Activated CD8-positive, alpha-beta T cell treated with anti-CD3 and anti-CD28 coated beads for 36 hours (primary cell): ENCODE results near the gene BTBD1. TPM values are rescaled to one million over a fixed set of nuclear protein-coding genes. Genes with fewer than 3 reads are reported as not detected.

Experiments
- ATAC-seq: fragments of 200-7000 bp; cut with Tn5 transposase; one replicate; pipeline ENCODE4 v1.10.0; 2021; ENCODE audit warnings: mild to moderate bottlenecking, moderate library complexity
- CTCF ChIA-PET: fragments of 350-600 bp; sonication (Branson Sonifier 250); formaldehyde crosslinking; loops from one replicate; lab custom pipeline; 2021; ENCODE audit warnings: antibody characterized with exemption; lab: Charles Lee
- POLR2A ChIA-PET: fragments of 350-600 bp; sonication (Branson Sonifier 250); formaldehyde crosslinking; loops from one replicate; lab custom pipeline; 2021; ENCODE audit warnings: antibody characterized with exemption; lab: Charles Lee
- DNase-seq: peaks from one replicate; pipeline ENCODE4 v3.0.0-alpha.2; 2020
- H3K27ac Mint-ChIP-seq: one replicate; pipeline ENCODE4 v1.8.0; 2021; ENCODE audit warnings: mild to moderate bottlenecking, mixed read lengths
- H3K27me3 Mint-ChIP-seq: one replicate; pipeline ENCODE4 v1.8.0; 2021; ENCODE audit warnings: mixed read lengths
- H3K36me3 Mint-ChIP-seq: one replicate; pipeline ENCODE4 v1.8.0; 2021; ENCODE audit warnings: low read depth, mixed read lengths
- H3K4me1 Mint-ChIP-seq: one replicate; pipeline ENCODE4 v1.8.0; 2021; ENCODE audit warnings: low read depth, mixed read lengths
- H3K4me3 Mint-ChIP-seq: one replicate; pipeline ENCODE4 v1.8.0; 2021; ENCODE audit warnings: mild to moderate bottlenecking, moderate library complexity, mixed read lengths
- H3K9me3 Mint-ChIP-seq: one replicate; pipeline ENCODE4 v1.8.0; 2021; ENCODE audit warnings: mixed read lengths
- CTCF ChIP-seq: fragments of 200-600 bp; IDR thresholded peaks from one replicate; pipeline ENCODE4 v1.8.0; 2022; ENCODE audit warnings: antibody characterized with exemption, mild to moderate bottlenecking
- intact Hi-C: fragments of 100-400 bp; cut with micrococcal nuclease; formaldehyde crosslinking; loops from one replicate; pipeline ENCODE4 v1.10.0; 2022
- total RNA-seq, 2 experiments: library from RNA; stranded (reverse); gene quantifications; one replicate each; pipeline ENCODE4 v1.2.3, GENCODE V29; 2021

Gene BTBD1
- total RNA-seq, 2 experiments from 2014 or later = 63.3 to 63.8 TPM

- no peak for TF ChIP-seq CTCF
- H3K36me3 Mint-ChIP-seq = peaks cover 6% of the 10 kb centered on the region
- H3K9me3 Mint-ChIP-seq = no peaks in the 10 kb centered on the region
- no peak for ATAC-seq
- H3K4me1 Mint-ChIP-seq = peaks cover 4% of the 10 kb centered on the region
- no peaks in the 10 kb centered on the region for H3K27me3 Mint-ChIP-seq
- intact Hi-C loops = no loop called here
- CTCF ChIA-PET = interaction anchor here (1.9 kb wide), 1 partner anchor 9 kb away, joined by 5 read pairs; the partner anchor contains the start of gene RAMAC
- no peak for DNase-seq
- no peak overlapping the region for H3K4me3 Mint-ChIP-seq
- no peak overlapping the region for H3K27ac Mint-ChIP-seq
- POLR2A ChIA-PET = interaction anchor here (1.5 kb wide), 1 partner anchor 8 kb away, joined by 6 read pairs; no protein-coding TSS in a partner anchor
Observed at GRCh38 chr15:82995076-82995475, 72.0 kb downstream of the BTBD1 start.

DNA sequence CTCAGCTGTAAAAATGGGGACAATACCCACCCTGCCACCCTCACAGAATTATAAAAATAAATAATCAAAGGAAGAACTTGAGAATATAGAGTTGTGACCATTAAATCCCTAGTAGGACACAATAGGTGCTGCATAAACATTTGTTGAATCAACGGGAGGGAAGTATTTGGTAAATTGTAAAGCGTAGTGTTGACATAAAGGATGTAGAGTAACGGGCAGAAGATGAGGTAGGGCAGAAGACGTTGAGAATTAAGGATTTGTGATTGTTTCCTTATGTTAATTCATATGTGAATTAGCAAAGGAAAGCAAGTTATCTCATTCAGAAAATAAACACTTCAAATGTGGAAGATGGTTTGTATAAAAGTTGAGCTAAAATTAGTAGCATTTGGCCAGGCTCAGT is 73.9 kb downstream of the BTBD1 start:
- ATAC-seq = no peak
- Mint-ChIP-seq H3K9me3 (no peaks in the 10 kb centered on the region), H3K36me3 (peaks cover 17% of the 10 kb centered on the region), H3K27ac (no peak overlapping the region), H3K4me3 (no peak overlapping the region), H3K27me3 (no peaks in the 10 kb centered on the region), H3K4me1 (no peaks in the 10 kb centered on the region)
- no peak for TF ChIP-seq CTCF
- intact Hi-C loops = no loop called here
- no peak for DNase-seq
- ChIA-PET CTCF (interaction anchor here (2.1 kb wide), 1 partner anchor 18 kb away, joined by 5 read pairs; the partner anchor contains the start of gene C15orf40), POLR2A (interaction anchor here (0.7 kb wide), 2 partner anchors 139 to 342 kb away, joined by 3 read pairs; no protein-coding TSS in a partner anchor)

DNA sequence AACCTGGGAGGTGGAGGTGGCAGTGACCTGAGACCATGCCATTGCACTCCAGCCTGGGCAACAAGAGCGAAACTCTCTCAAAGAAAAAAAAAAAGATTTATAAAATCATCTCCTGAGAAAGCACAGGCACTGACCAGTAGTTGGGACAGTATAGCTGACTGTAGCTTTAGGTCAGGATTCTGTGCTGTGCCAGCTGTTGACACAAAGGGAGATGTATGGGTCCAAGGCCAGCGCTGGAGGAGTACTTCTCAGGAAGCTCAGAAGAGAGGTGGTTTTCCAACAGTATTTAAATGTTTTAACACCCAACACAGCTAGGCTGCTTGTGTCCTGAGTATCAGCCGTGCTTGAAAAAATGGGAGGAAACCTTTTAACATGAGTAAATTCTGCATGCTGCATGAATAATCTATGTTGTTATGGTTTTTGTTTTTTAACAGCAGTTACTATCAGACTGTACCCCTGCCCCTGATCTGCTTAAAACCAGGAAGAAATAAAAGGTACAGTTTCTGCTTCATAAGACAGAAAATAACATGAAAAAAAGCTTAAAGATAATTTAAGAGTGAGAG is 74.5 kb downstream of the BTBD1 start:
- no peaks in the 10 kb centered on the region for H3K9me3 Mint-ChIP-seq
- ChIA-PET CTCF (interaction anchor here (1.2 to 2.1 kb wide), 2 partner anchors 19 to 143 kb away, joined by 3 to 5 read pairs; partner anchors contain the start of gene C15orf40), POLR2A (interaction anchor here (0.7 to 1.0 kb wide), 3 partner anchors 138 to 452 kb away, joined by 3 read pairs; no protein-coding TSS in a partner anchor)
- no peak overlapping the region for H3K27ac Mint-ChIP-seq
- peaks cover 20% of the 10 kb centered on the region for H3K36me3 Mint-ChIP-seq
- peaks cover 2% of the 10 kb centered on the region for H3K4me1 Mint-ChIP-seq
- intact Hi-C loops = no loop called here
- TF ChIP-seq CTCF = no peak
- H3K4me3 Mint-ChIP-seq = no peak overlapping the region
- DNase-seq (no peak), ATAC-seq (no peak)
- H3K27me3 Mint-ChIP-seq = no peaks in the 10 kb centered on the region

DNA sequence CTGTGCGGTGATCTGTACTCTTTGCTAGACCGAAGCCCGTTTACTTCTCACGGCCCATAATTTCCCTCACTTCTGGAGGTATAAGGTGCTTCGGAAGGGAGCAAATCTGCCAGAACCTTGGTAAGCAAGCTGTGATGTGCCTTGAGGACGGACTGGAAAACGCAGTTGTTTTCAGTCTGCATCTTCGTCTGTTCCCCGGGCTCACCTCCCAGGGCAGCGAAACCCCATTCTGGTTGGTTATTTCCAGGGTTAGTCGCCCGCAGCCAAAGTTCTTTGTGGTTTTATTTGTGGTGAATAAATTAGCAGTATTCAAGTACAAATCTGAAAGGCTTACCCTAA is 80.6 kb downstream of the BTBD1 start:
- H3K27ac Mint-ChIP-seq = peak overlapping the region; percentile 96
- no peaks in the 10 kb centered on the region for H3K27me3 Mint-ChIP-seq
- peak; percentile 31 for ATAC-seq

More for the DNA sequence above, 80.6 kb downstream of the BTBD1 start:
- CTCF ChIA-PET = interaction anchor here (0.8 to 4.1 kb wide), 10 partner anchors 10 to 455 kb away, joined by 3 to 26 read pairs (median 4); partner anchors contain the start of gene C15orf40
- POLR2A ChIA-PET = interaction anchor here (0.6 to 2.5 kb wide), 11 partner anchors 10 to 451 kb away, joined by 3 to 10 read pairs (median 5); partner anchors contain the start of genes CPEB1, RPS17 and WHAMM
- H3K36me3 Mint-ChIP-seq = peaks cover 23% of the 10 kb centered on the region
- intact Hi-C loops = no loop called here
- no peaks in the 10 kb centered on the region for H3K9me3 Mint-ChIP-seq
- DNase-seq = peak; percentile 37
- H3K4me3 Mint-ChIP-seq = peak overlapping the region; percentile 96
- H3K4me1 Mint-ChIP-seq = peaks cover 20% of the 10 kb centered on the region
- no peak for TF ChIP-seq CTCF
